Measurements from ENCODE around the gene TENM4. TPM values are rescaled to one million over a fixed set of nuclear protein-coding genes. Genes with fewer than 3 reads are reported as not detected.

Gene TENM4
- total and polyA plus RNA-seq, 10 of the 15 experiments (the other 5 are each of a cell fraction or from before 2014, with no cell fraction given), result 0.03 to 0.12 (median 0.06) TPM; not detected in 7

- no peaks in the 10 kb centered on the region for H3K79me2 ChIP-seq (ENCODE audit: control insufficient read depth, insufficient read depth, low read length)
- POLR2A ChIA-PET, result no interaction called here
- TF ChIP-seq JUNB (IDR thresholded peaks at IDR 0.05) (peak; percentile 45; the same call in 1 of the 2 replicates), MEF2A (IDR thresholded peaks at IDR 0.05; ENCODE audit: insufficient read depth, low read depth, low read length) (peak; percentile 52; the same call in 1 of the 2 replicates), SREBF2 (IDR thresholded peaks at IDR 0.05; ENCODE audit: low read length) (no peak), SRF (IDR thresholded peaks at IDR 0.05; ENCODE audit: low read depth in 2 of 2, low read length in 2 of 2) (no peak), RAD21 (IDR thresholded peaks at IDR 0.05; ENCODE audit: insufficient read depth, low read depth, low read length) (no peak), SPI1 (IDR thresholded peaks at IDR 0.05; ENCODE audit: borderline replicate concordance, insufficient read depth, low read depth, low read length) (no peak), CEBPB (IDR thresholded peaks at IDR 0.05; ENCODE audit: borderline replicate concordance in 1 of 2, low read depth in 2 of 2, low read length in 2 of 2) (no peak), NKRF (conservative IDR thresholded peaks at IDR 0.05) (no peak), ATF2 (IDR thresholded peaks at IDR 0.05; ENCODE audit: low read length) (0 out of 2 replicates have a peak, but pooled peaks have one; percentile 36), RUNX3 (IDR thresholded peaks at IDR 0.05; ENCODE audit: low read length) (no peak), HDAC6 (IDR thresholded peaks at IDR 0.05; ENCODE audit: unreplicated experiment) (no peak), BCL11A (IDR thresholded peaks at IDR 0.05; ENCODE audit: low read depth, low read length) (no peak)
- 54% methylated on average over 2 of the region's 2 CpGs for WGBS (ENCODE audit: insufficient coverage, insufficient replicate concordance, low lambda C conversion rate, missing lambda C conversion rate)
- no peaks in the 10 kb centered on the region for H3K36me3 ChIP-seq (ENCODE audit: control insufficient read depth in 2 of 2, insufficient read depth in 2 of 2, low read length in 1 of 2)
- ATAC-seq, result no peak
- no peak overlapping the region for H3K4me3 ChIP-seq
- H3K4me1 ChIP-seq (ENCODE audit: control insufficient read depth, insufficient read depth, low read length), result peaks cover 7% of the 10 kb centered on the region
- BruUV-seq (replicated peaks), result no TSS peak
- H3K9me3 ChIP-seq (replicated peaks; ENCODE audit: control insufficient read depth, insufficient read depth, low read length), result no peaks in the 10 kb centered on the region
- intact Hi-C loops (cut with micrococcal nuclease; ENCODE audit: unreplicated experiment), result no loop called here
- peak overlapping the region; percentile 44 for H3K4me2 ChIP-seq (ENCODE audit: control insufficient read depth, insufficient read depth)
- FAIRE-seq, result peak; percentile 13
- in situ Hi-C loops (cut with MboI), result no loop called here
- H3K27me3 ChIP-seq (replicated peaks in 1 of 2; ENCODE audit: control insufficient read depth in 2 of 2, insufficient read depth in 2 of 2, low read length in 1 of 2), result no peaks in the 10 kb centered on the region
- H2AFZ ChIP-seq (ENCODE audit: control insufficient read depth, low read depth, low read length), result no peak overlapping the region
- CTCF ChIA-PET, result no interaction called here
- SMC1A ChIA-PET (ENCODE audit: uncharacterized antibody, unreplicated experiment), result no interaction called here
- H4K20me1 ChIP-seq (ENCODE audit: control insufficient read depth, insufficient read depth), result no peaks in the 10 kb centered on the region
- no peak overlapping the region for H3K27ac ChIP-seq (ENCODE audit: control insufficient read depth, insufficient read depth)
- DNase-seq (ENCODE audit: low read depth, low spot score), result peak; percentile 4
- H3K9ac ChIP-seq (ENCODE audit: control insufficient read depth, insufficient read depth, low read length), result no peak overlapping the region
- RAD21 ChIA-PET (ENCODE audit: unreplicated experiment), result no interaction called here
Measured at GRCh38 chr11:79208126-79208525, 232.7 kb downstream of the TENM4 start.
